Right lobe of liver (tissue), 6 donors: ENCODE data around the gene TARBP1. TPM values are rescaled to one million over a fixed set of nuclear protein-coding genes. Genes with fewer than 3 reads are reported as not detected.

ENCODE experiments used
- ATAC-seq, 4 donors: fragments of 200-7000 bp; cut with Tn5 transposase; one replicate each; pipeline ENCODE4 v1.9.1; 2020; ENCODE audit warnings: mild to moderate bottlenecking in 4 of 4, moderate library complexity in 4 of 4
- DNase-seq, 3 donors: peaks; one replicate each; pipeline ENCODE4 v3.0.0-alpha.2; 2020
- H3K27ac ChIP-seq, 3 donors: fragments of 200-600 bp; one replicate each; pipeline ENCODE4 v1.8.0; 2022
- H3K27me3 ChIP-seq, 2 donors: fragments of 200-600 bp; one replicate each; pipeline ENCODE4 v1.8.0; 2022
- H3K36me3 ChIP-seq, 4 donors: fragments of 200-600 bp; sonication (generic) in 1 of 4; one replicate each; pipeline versions ENCODE4 v1.5.1 to v1.8.0; 2017 to 2022; ENCODE audit warnings: control low read depth in 1 of 4
- H3K4me1 ChIP-seq, 4 donors: fragments of 200-600 bp; sonication (generic) in 1 of 4; one replicate each; pipeline versions ENCODE4 v1.5.1 to v1.8.0; 2017 to 2022; ENCODE audit warnings: control low read depth in 1 of 4
- H3K4me3 ChIP-seq, 3 donors: fragments of 200-600 bp; one replicate each; pipeline ENCODE4 v1.8.0; 2022
- H3K9me3 ChIP-seq, 4 donors: fragments of 200-600 bp; sonication (generic) in 1 of 4; one replicate each; pipeline versions ENCODE4 v1.5.1 to v1.8.0; 2017 to 2022; ENCODE audit warnings: control low read depth in 1 of 4
- POLR2A ChIP-seq: fragments of 450-650 bp; IDR thresholded peaks from one replicate; pipeline ENCODE4 v1.6.1; 2017; ENCODE audit warnings: antibody characterized with exemption, mild to moderate bottlenecking
- WGBS: methylation state at CpG from one replicate; pipeline ENCODE4 v1.1.6; 2018; ENCODE audit warnings: low coverage, low lambda C conversion rate; ENCODE audit not compliant: insufficient coverage; ENCODE audit errors: missing lambda C conversion rate; 5-methylcytosine and 5-hydroxymethylcytosine counted together
- intact Hi-C, 2 donors: fragments of 100-400 bp; cut with DNase I; formaldehyde crosslinking; loops; one replicate each; pipeline versions ENCODE4 v1.11.2 to v1.14.1; 2022
- total RNA-seq, 6 experiments: library from RNA; depleted of rRNA in 2 of 6; stranded (reverse); fragments of >200 nt in 2 of 6; fragmentation: NEBNext Ultra II Directional in 3 of 6; extraction: Animal tissue kit (Norgen Biotek cat#: 25700) in 3 of 6; gene quantifications; one replicate each; pipeline versions ENCODE4 v1.1.0 to v1.2.4, GENCODE V29; 2016 to 2023
- TF ChIP-seq, protein P1 (sequence below), 4 donors: fragments of 200-600 bp in 3 of 4; fragments of 450-650 bp in 1 of 4; IDR thresholded peaks; one replicate each; pipeline versions ENCODE4 v1.5.1 to v1.8.0; 2016 to 2022; ENCODE audit warnings: antibody characterized with exemption in 4 of 4, mild to moderate bottlenecking in 2 of 4
- donor health status: DM: no; HTN: yes; CAD: no.
- donor health status: DM: no; HTN: no; CAD: no.
- donor health status: DM: no; HTN: no; CAD: no.
- donor health status: DM: no; HTN: yes; CAD: no.
- donor health status: DM: no; HTN: yes; CAD: no.

The TARBP1 gene
- total RNA-seq, 6 experiments from 2014 or later, result 7.2 to 16.7 (median 8.0) TPM

- intact Hi-C loops, result no loop called here
- Histone ChIP-seq H3K9me3 (no peaks in the 10 kb centered on the region), H3K4me3 (no peak overlapping the region), H3K27me3 (no peaks in the 10 kb centered on the region), H3K36me3 (no peaks in the 10 kb centered on the region), H3K4me1 (peaks cover 0 to 10% (median 0%) of the 10 kb centered on the region in 4 donors), H3K27ac (no peak overlapping the region)
- TF ChIP-seq POLR2A, result no peak
- TF ChIP-seq, protein P1, sequence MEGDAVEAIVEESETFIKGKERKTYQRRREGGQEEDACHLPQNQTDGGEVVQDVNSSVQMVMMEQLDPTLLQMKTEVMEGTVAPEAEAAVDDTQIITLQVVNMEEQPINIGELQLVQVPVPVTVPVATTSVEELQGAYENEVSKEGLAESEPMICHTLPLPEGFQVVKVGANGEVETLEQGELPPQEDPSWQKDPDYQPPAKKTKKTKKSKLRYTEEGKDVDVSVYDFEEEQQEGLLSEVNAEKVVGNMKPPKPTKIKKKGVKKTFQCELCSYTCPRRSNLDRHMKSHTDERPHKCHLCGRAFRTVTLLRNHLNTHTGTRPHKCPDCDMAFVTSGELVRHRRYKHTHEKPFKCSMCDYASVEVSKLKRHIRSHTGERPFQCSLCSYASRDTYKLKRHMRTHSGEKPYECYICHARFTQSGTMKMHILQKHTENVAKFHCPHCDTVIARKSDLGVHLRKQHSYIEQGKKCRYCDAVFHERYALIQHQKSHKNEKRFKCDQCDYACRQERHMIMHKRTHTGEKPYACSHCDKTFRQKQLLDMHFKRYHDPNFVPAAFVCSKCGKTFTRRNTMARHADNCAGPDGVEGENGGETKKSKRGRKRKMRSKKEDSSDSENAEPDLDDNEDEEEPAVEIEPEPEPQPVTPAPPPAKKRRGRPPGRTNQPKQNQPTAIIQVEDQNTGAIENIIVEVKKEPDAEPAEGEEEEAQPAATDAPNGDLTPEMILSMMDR (IDR thresholded peaks at IDR 0.05), result no peak
- WGBS, result 55% methylated on average over 2 of the region's 2 CpGs
- DNase-seq (no peak), ATAC-seq (no peak)
Observed at GRCh38 chr1:234479866-234480265, 887 bp upstream of the TARBP1 start.

DNA sequence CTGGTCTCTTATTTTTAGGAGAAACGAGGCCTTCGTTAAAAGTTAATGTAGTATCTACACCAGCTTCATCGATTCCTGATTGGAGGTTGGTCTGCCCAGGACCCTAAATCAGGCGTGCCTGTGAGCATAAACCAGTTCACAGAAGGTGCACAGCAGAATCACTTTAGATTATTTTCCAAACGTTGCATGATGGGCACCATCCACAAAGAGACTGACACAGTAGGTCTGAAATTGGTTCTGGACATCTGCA lies 256 bp upstream of the TARBP1 start:
- DNase-seq (no peak), ATAC-seq (no peak)
- Histone ChIP-seq H3K9me3 (no peaks in the 10 kb centered on the region), H3K27me3 (no peaks in the 10 kb centered on the region), H3K4me3 (peak overlapping the region; percentile 75 to 86 (median 83)), H3K4me1 (peaks cover 0 to 10% (median 0%) of the 10 kb centered on the region in 4 donors), H3K27ac (peak overlapping the region in 2 of 3 donors; percentile 69 to 89), H3K36me3 (no peaks in the 10 kb centered on the region)
- TF ChIP-seq, protein P1 (IDR thresholded peaks at IDR 0.05), result no peak
- TF ChIP-seq POLR2A, result no peak
- WGBS, result 7% methylated on average over 3 of the region's 5 CpGs
- intact Hi-C loops, result no loop called here

DNA sequence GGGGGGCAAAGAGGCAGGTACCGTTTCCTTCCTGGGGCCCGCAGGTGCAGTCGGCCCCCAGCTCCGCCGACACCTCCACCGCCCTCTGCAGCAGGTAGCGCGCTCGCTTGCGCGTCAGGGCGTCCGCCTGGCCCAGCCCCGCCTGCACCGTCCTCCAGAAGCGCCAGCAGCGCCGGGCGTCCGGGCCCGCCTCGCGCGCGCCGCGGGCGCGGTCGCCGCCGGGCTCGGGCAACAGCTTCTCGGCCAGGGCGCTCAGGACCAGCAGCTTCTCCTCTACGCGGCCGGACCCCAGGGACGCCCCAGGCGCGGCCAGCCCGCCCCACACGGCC lies 863 bp downstream of the TARBP1 start:
- ATAC-seq, result peak; percentile 75 to 86 (median 81)
- WGBS, result 0% methylated on average over 1 of the region's 43 CpGs

DNA sequence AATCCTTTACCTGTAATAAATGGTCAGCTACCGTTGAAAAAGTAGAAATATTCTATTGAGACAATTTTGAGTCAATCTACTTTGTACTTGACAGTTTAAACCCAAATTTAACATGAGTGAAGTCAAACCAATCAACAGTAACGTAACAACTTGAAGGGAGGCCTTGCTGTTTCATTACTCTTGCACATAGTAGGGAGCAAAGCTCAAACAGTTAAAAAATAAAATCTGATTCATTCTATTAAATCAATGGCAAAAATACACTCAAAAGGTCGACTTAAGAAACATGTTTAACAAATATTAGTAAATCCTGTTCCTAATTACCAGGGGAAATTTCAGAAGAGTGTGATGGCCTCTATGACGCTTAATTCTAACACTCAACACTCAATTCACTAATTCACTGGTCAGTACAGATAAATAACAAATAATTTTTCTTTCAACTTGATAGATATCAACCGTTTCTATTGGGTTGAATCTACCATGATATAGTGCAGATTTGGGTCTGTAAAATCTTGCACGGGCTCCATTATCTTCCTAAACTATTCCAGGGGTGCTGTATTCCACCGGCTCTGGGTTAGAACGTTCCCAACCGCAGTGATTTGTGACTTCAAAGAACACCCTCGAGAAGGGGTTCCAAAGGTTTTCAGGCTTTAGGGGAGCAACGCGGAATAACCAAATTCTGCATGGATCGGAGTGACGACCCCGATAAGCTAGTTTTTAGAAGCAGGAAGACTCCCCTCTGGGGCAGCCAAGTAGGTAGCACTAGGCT lies 1.4 kb downstream of the TARBP1 start:
- Histone ChIP-seq H3K36me3 (no peaks in the 10 kb centered on the region), H3K4me3 (peak overlapping the region; percentile 59 to 86 (median 75)), H3K27ac (peak overlapping the region; percentile 69 to 89 (median 77)), H3K4me1 (peaks cover 0 to 10% (median 0%) of the 10 kb centered on the region in 4 donors), H3K27me3 (no peaks in the 10 kb centered on the region), H3K9me3 (no peaks in the 10 kb centered on the region)
- WGBS, result 19% methylated on average over 13 of the region's 15 CpGs
- no peak for DNase-seq
- no peak for ATAC-seq
- TF ChIP-seq, protein P1 (IDR thresholded peaks at IDR 0.05), result no peak
- TF ChIP-seq POLR2A, result no peak
- intact Hi-C loops, result no loop called here

More for the DNA sequence above, 863 bp downstream of the TARBP1 start:
- intact Hi-C loops, result no loop called here
- Histone ChIP-seq H3K27me3 (no peaks in the 10 kb centered on the region), H3K36me3 (no peaks in the 10 kb centered on the region), H3K4me3 (peak overlapping the region; percentile 59 to 86 (median 75)), H3K4me1 (peaks cover 0 to 10% (median 0%) of the 10 kb centered on the region in 4 donors), H3K9me3 (no peaks in the 10 kb centered on the region), H3K27ac (peak overlapping the region; percentile 69 to 89 (median 77))
- TF ChIP-seq POLR2A, result peak; percentile 63
- TF ChIP-seq, protein P1 (IDR thresholded peaks at IDR 0.05), result no peak
- peak; percentile 78 to 84 (median 79) for DNase-seq
